Measurements from ENCODE around the gene TAS2R41.

The TAS2R41 gene

GRCh38 chr7:143487566-143487965, 9.9 kb downstream of the TAS2R41 start:
- H3K36me3 ChIP-seq = no peaks in the 10 kb centered on the region
- no peaks in the 10 kb centered on the region for H3K27me3 ChIP-seq
- H3K4me3 ChIP-seq (ENCODE audit: low read depth in 1 of 2, low read length in 1 of 2) = no peak overlapping the region
- TF ChIP-seq, protein P1, sequence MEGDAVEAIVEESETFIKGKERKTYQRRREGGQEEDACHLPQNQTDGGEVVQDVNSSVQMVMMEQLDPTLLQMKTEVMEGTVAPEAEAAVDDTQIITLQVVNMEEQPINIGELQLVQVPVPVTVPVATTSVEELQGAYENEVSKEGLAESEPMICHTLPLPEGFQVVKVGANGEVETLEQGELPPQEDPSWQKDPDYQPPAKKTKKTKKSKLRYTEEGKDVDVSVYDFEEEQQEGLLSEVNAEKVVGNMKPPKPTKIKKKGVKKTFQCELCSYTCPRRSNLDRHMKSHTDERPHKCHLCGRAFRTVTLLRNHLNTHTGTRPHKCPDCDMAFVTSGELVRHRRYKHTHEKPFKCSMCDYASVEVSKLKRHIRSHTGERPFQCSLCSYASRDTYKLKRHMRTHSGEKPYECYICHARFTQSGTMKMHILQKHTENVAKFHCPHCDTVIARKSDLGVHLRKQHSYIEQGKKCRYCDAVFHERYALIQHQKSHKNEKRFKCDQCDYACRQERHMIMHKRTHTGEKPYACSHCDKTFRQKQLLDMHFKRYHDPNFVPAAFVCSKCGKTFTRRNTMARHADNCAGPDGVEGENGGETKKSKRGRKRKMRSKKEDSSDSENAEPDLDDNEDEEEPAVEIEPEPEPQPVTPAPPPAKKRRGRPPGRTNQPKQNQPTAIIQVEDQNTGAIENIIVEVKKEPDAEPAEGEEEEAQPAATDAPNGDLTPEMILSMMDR (IDR thresholded peaks at IDR 0.05) = no peak
- no peaks in the 10 kb centered on the region for H3K9me3 ChIP-seq
- no peaks in the 10 kb centered on the region for H3K4me1 ChIP-seq (ENCODE audit: control insufficient read depth in 1 of 2, insufficient read depth in 1 of 2, low read depth in 1 of 2, low read length in 1 of 2)
- no peak overlapping the region for H3K27ac ChIP-seq

DNA sequence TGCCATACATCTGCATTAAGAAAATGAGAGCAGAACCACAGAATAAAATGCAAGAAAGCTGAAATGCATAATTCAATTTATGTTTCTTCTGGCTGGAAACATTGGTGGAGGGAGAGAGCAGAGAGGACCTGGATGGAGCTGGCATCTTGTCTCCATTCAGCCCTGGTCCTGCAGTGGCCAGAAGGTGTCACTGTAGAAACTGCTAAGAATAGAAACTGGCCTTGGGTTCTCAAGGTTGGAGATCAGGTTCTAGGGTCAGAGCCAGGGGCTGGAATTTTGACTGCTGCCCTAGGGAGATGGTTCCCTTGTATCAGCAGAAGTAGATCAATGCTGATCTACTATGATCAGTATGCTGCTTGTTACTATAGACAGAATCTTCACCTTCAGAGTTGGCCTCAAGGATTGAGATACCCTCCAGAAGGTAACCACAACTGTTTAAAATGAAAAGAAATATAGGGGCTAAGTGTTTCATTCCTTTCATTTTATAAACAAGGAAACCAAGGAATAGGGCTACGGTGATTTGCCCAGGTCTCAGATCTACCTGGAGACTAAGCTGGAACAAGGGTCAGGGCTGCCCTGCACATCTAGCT, 13.1 kb downstream of the TAS2R41 start:
- Histone ChIP-seq H3K27me3 (no peaks in the 10 kb centered on the region), H3K36me3 (no peaks in the 10 kb centered on the region), H3K4me1 (ENCODE audit: control insufficient read depth in 1 of 2, insufficient read depth in 1 of 2, low read depth in 1 of 2, low read length in 1 of 2) (no peaks in the 10 kb centered on the region), H3K27ac (no peak overlapping the region), H3K9me3 (no peaks in the 10 kb centered on the region), H3K4me3 (ENCODE audit: low read depth in 1 of 2, low read length in 1 of 2) (no peak overlapping the region)
- TF ChIP-seq, protein P1 (IDR thresholded peaks at IDR 0.05) = no peak

GRCh38 chr7:143492043-143492471, 14.4 kb downstream of the TAS2R41 start:
- Histone ChIP-seq H3K4me1 (ENCODE audit: control insufficient read depth in 1 of 2, insufficient read depth in 1 of 2, low read depth in 1 of 2, low read length in 1 of 2) (no peaks in the 10 kb centered on the region), H3K27me3 (no peaks in the 10 kb centered on the region), H3K4me3 (ENCODE audit: low read depth in 1 of 2, low read length in 1 of 2) (no peak overlapping the region), H3K27ac (no peak overlapping the region), H3K36me3 (no peaks in the 10 kb centered on the region), H3K9me3 (no peaks in the 10 kb centered on the region)
- TF ChIP-seq, protein P1 (IDR thresholded peaks at IDR 0.05) = no peak

- H3K4me1 ChIP-seq (ENCODE audit: control insufficient read depth in 1 of 2, insufficient read depth in 1 of 2, low read depth in 1 of 2, low read length in 1 of 2) = no peaks in the 10 kb centered on the region
- TF ChIP-seq, protein P1 (IDR thresholded peaks at IDR 0.05) = no peak
- no peaks in the 10 kb centered on the region for H3K9me3 ChIP-seq
- H3K27ac ChIP-seq = no peak overlapping the region
- no peak overlapping the region for H3K4me3 ChIP-seq (ENCODE audit: low read depth in 1 of 2, low read length in 1 of 2)
- H3K27me3 ChIP-seq = no peaks in the 10 kb centered on the region
- no peaks in the 10 kb centered on the region for H3K36me3 ChIP-seq
Measured at GRCh38 chr7:143492799-143493739, 15.4 kb downstream of the TAS2R41 start.

DNA sequence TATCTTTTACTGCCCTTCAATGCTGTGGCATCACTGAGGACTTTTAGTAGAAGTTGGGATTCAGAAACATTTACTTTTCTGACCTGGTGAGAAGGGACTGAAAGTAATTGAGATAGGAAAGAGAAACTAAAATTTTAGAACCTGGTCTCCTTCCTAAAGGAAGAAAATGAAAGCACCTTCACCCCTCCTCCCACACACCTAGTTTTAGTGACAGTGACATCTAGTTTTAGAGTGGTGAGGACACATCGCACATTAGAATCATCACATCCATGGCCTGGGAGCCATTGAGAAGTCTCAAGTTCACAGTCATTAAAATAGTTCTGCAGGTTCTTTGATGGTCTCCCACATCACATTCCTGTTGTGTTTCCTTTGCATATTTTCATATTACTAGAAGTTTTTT, 16.1 kb downstream of the TAS2R41 start:
- H3K27me3 ChIP-seq = no peaks in the 10 kb centered on the region
- H3K36me3 ChIP-seq = no peaks in the 10 kb centered on the region
- H3K9me3 ChIP-seq = no peaks in the 10 kb centered on the region
- H3K4me1 ChIP-seq (ENCODE audit: control insufficient read depth in 1 of 2, insufficient read depth in 1 of 2, low read depth in 1 of 2, low read length in 1 of 2) = no peaks in the 10 kb centered on the region
- no peak overlapping the region for H3K4me3 ChIP-seq (ENCODE audit: low read depth in 1 of 2, low read length in 1 of 2)
- no peak overlapping the region for H3K27ac ChIP-seq
- TF ChIP-seq, protein P1 (IDR thresholded peaks at IDR 0.05) = no peak

All from neutrophil (primary cell).